Adipose tissue (tissue), 3 donors: ENCODE data around the gene SLC16A3. TPM values are rescaled to one million over a fixed set of nuclear protein-coding genes. Genes with fewer than 3 reads are reported as not detected.
A peak's percentile ranks its signal among the peaks of the same experiment; 100 is the strongest.
"Not testable (repeated sequence)": the region's sequence is repeated elsewhere in the genome, so short reads cannot be mapped to it uniquely, and the experiment has no call there.

Experiments used
- H3K27ac ChIP-seq: one replicate; pipeline ENCODE4 v1.5.1; 2013; ENCODE audit warnings: low read depth, low read length
- WGBS, 3 donors: extraction: QIAGEN DNeasy Blood & Tissue Kit; methylation state at CpG; one replicate each; pipeline ENCODE4 v1.1.7; 2013; 5-methylcytosine and 5-hydroxymethylcytosine counted together
- polyA plus RNA-seq, 3 donors: library from polyadenylated mRNA; stranded (reverse); fragments of 200-250 nt; gene quantifications; one replicate each; pipeline ENCODE4 v1.2.3, GENCODE V29; 2013
- donor health status: healthy with polysubstance abuse.
- donor health status: Bipolar disorder and iron deficiency.
- donor health status: healthy.

The SLC16A3 gene
- polyA plus RNA-seq, 3 donors = 6.5 to 36.7 (median 16.5) TPM

DNA sequence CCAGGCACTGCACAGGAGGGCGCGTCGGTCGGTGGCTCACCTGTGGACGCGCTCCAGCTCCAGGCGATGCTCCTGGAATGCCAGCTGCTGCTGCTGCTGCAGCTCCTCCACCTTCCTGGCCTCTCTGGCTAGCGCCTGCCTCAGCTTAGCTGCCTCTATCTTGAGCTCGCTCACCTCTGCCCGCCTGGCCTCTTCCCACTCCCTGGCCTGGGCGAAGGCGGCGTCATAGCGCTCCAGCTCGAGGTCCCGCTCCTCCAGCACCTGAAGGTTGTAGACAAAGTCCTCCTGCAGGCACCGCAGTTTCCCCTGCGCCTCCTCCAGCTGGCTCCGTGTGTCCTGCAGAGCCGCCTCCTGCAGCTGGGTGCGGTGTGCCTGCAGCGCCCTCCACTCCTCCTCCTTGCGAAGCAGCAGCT is 27.3 kb upstream of the SLC16A3 start:
- H3K27ac ChIP-seq = no peak overlapping the region

DNA sequence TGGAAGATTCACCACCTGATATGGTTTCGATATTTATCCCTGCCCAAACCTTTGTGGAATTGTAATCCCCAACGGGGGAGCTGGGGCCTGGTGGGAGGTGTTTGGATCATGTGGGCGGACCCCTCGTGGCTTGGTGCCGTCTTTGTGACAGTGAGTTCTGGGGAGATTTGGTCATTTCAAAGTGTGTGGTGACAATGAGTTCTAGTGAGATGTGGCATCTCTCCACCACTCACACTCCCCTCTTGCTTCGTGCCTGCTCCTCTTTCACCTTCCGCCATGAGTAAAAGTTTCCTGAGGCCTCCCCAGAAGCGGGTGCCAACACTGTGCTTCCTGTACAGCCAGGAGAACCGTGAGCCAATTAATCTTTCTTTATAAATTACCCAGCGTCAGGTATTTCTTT is 25.9 kb upstream of the SLC16A3 start:
- 69 to 78% (median 73%) methylated on average over 10 of the region's 10 CpGs for WGBS, 3 donors

More for the DNA sequence above, 27.3 kb upstream of the SLC16A3 start:
- WGBS, 3 donors = 85 to 95% (median 92%) methylated on average over 21 to 23 of the region's 23 CpGs

GRCh38 chr17:82203920-82204319 is 24.9 kb upstream of the SLC16A3 start:
- 84 to 90% (median 89%) methylated on average over 18 to 19 of the region's 19 CpGs for WGBS, 3 donors
- H3K27ac ChIP-seq = no peak overlapping the region

More for the DNA sequence above, 25.9 kb upstream of the SLC16A3 start:
- no peak overlapping the region for H3K27ac ChIP-seq

- WGBS, 3 donors = 53 to 66% (median 62%) methylated on average over 25 of the region's 25 CpGs
- peak overlapping the region; percentile 15 for H3K27ac ChIP-seq
These were observed 23.8 kb upstream of the SLC16A3 start for GRCh38 chr17:82204831-82205719.

DNA sequence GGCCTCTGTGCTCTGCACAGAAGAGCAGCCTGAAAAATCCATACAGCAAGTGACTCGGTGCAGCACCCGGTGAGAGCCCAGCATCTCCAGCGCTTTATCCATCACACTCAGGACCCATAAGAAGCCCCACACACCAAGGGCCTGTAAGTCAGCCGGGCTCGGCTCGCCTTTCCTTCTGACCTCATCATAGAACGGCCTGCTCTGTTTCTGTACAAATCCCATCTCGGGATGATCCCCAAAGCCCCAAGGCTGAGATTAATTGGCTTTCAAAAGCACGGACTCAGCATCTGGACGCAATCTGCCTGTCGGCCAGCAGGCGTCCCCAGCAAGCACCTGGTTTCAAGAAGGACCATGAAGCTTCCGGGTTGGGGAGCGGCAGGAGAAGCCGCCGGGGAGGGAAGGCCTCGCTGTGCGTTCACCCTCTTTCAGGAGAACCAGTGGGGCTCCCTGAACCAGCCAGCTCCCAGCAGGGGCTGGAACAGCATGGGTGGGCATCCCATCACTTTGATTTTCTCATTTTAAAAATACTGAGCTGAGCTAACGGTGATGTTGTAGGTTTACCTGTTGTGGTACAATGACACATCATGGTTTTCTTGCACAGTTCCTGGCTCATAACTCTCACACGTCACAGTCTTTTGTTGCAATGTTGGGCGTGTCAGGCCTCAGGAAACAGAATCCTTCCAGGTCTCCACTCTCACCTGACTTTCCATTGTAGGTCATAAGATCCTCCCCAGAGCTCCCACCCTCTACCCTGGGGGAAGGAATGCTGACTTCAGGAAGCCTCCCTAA is 22.9 kb upstream of the SLC16A3 start:
- WGBS, 3 donors = 14 to 16% (median 16%) methylated on average over 21 of the region's 21 CpGs
- peak overlapping the region; percentile 15 for H3K27ac ChIP-seq

DNA sequence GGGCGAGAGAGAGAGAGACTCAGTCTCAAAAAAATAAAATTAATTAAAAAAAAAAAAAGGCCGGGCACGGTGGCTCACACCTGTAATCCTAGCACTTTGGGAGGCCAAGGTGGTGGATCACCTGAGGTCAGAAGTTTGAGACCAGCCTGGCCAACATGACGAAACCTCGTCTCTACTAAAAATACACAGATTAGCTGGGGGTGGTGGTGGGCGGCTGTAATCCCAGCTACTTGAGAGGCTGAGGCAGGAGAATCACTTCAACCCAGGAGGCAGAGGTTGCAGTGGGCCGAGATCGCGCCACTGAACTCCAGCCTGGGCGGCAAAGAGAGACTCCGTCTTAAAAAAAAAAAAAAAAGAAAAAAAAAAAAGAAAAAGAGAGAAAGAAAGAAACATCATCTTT is 18.2 kb upstream of the SLC16A3 start:
- not testable (repeated sequence) for H3K27ac ChIP-seq
- WGBS, 3 donors = 95 to 96% (median 96%) methylated on average over 9 to 11 of the region's 11 CpGs

DNA sequence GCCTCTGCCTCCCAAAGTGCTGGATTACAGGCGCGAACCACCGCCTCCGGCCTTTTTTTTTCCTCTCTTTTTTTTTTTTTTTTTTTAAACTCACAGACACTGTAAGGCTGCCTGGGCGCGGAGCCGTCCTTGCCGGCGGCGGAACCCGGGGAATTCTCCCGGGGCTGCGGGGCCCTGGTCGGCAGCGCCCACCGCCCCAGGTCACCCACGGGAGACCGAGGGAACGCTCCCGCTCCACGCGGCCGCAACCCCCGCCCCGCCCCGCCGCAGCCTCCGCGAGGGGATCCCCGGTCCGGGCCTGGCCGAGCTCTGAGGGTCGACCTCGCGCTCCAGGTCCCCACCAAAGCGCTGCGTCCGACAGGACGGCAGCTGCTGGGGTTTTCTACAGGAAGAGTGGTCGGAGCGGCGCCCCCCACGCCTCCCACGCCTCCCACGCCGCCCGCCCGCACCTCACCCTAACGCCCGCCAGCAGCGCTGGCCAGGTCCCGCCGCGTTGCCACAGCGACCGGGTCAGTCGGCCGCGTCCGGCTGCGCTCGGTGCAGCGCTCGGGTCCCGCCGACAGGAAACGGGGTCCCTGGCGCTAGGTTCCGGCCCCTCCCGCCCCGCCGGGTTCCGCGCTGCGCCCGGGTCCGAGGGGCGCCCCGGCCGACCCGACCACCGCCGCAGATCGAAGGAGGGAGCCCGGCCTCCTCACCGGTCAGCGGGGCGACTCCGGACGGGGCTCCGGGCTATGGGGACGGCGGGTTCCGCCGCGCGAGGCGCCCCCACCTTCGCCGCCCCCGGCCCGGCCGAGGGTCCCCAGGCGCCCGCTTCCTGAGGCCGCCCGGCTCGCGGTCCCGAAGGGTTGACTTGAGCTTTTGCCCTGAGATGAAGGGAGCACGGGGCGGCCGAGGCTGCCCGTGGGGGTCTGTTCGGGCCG is 16.3 kb upstream of the SLC16A3 start, which contains the start of gene CCDC57:
Gene CCDC57, minus strand, starts transcription at position 512 of the 920 bp plus-strand sequence. CDS start 10,898 bp downstream, outside the sequence.
- WGBS, 3 donors = 0 to 1% (median 1%) methylated on average over 77 to 116 of the region's 116 CpGs
- peak within 1 kb of the TSS; percentile 48 for H3K27ac ChIP-seq

GRCh38 chr17:82213251-82214011 is 15.4 kb upstream of the SLC16A3 start:
- H3K27ac ChIP-seq = peak overlapping the region; percentile 48
- 9 to 12% (median 11%) methylated on average over 33 to 37 of the region's 37 CpGs for WGBS, 3 donors

GRCh38 chr17:82214012-82214628 is 14.7 kb upstream of the SLC16A3 start:
- no peak overlapping the region for H3K27ac ChIP-seq
- WGBS, 3 donors = 90 to 94% (median 93%) methylated on average over 11 of the region's 11 CpGs

- WGBS, 3 donors = 71 to 84% (median 76%) methylated on average over 25 of the region's 25 CpGs
- peak overlapping the region; percentile 48 for H3K27ac ChIP-seq
These were observed 13.5 kb upstream of the SLC16A3 start for GRCh38 chr17:82215095-82215971.

- 85 to 91% (median 87%) methylated on average over 12 of the region's 12 CpGs for WGBS, 3 donors
- H3K27ac ChIP-seq = peak overlapping the region; percentile 48
These were observed 12.9 kb upstream of the SLC16A3 start for GRCh38 chr17:82215972-82216300.

DNA sequence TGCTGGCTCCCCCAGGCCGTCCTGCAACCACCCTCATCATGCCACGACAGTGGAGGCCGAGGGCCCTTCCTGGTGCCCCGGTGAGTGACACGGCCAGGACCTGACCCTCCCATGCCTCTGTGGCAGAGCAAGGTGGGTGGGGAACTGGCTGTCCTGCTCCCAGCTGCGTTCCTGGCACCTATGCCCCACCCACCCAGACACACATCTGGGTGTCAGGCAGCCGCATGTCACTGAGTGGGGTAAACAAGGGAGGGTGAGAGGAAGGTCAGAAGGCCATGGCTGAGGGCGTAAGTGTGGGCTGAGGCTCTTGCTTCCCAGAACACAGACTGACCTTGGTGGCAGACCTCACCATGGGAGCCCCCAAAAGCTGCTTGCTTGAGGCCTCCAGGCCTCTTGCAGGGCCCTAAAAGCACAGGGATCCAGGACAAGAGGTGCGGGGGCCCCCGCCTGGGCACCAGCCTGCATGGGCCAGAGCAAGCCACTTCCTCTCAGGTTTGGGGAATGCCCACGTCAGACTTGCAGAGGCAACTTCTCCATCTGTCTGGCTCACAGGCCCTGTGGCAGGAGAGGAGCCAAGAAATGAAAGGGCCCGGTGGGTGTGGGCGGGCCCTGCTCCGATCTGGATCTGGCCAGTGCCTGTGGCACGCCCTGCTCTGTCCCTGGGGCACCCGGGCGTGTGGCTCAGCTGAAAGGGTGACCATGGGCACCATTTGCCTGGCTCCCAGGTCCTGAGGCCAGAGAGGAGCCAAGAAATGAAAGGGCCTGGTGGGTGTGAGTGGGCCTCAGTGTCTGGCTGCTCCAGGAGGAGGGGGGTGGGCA is 12.3 kb upstream of the SLC16A3 start:
- H3K27ac ChIP-seq = peak overlapping the region; percentile 92
- 29 to 33% (median 32%) methylated on average over 17 of the region's 17 CpGs for WGBS, 3 donors

- 53 to 87% (median 57%) methylated on average over 10 to 12 of the region's 12 CpGs for WGBS, 3 donors
- peak overlapping the region; percentile 92 for H3K27ac ChIP-seq
These were observed 11.7 kb upstream of the SLC16A3 start for GRCh38 chr17:82217120-82217529.

- 51 to 81% (median 55%) methylated on average over 21 of the region's 21 CpGs for WGBS, 3 donors
- peak overlapping the region; percentile 92 for H3K27ac ChIP-seq
These were observed 11.2 kb upstream of the SLC16A3 start for GRCh38 chr17:82217530-82218204.
